ENCODE data around the gene PLET1. TPM values are rescaled to one million over a fixed set of nuclear protein-coding genes. Genes with fewer than 3 reads are reported as not detected.

Gene PLET1
- total and polyA plus RNA-seq, 2 donors (not counting 1 experiment from before 2014, with no cell fraction given), result not detected

- no peak for ATAC-seq (ENCODE audit: low read depth)
- H3K4me2 ChIP-seq (replicated peaks; ENCODE audit: low read depth, low read length, poor library complexity, severe bottlenecking), result no peak overlapping the region
- intact Hi-C loops (cut with micrococcal nuclease), result no loop called here
Measured at GRCh38 chr11:112277941-112278340, 17.3 kb upstream of the PLET1 start.

GRCh38 chr11:112277029-112277428 lies 16.4 kb upstream of the PLET1 start:
- Mint-ChIP-seq H3K27me3 (no peaks in the 10 kb centered on the region), H3K27ac (no peak overlapping the region), H3K4me1 (peaks cover 24% of the 10 kb centered on the region), H3K9me3 (ENCODE audit: insufficient read depth) (no peaks in the 10 kb centered on the region), H3K4me3 (no peak overlapping the region)
- Histone ChIP-seq H3K4me2 (replicated peaks; ENCODE audit: low read depth, low read length, poor library complexity, severe bottlenecking) (no peak overlapping the region), H3K9me3 (ENCODE audit: control extremely low read depth in 1 of 3, control insufficient read depth in 2 of 3, insufficient read depth in 1 of 3, low read length in 2 of 3) (no peaks in the 10 kb centered on the region), H4K20me1 (ENCODE audit: control insufficient read depth, insufficient read depth, low read length, poor library complexity, severe bottlenecking) (no peaks in the 10 kb centered on the region), H3K4me1 (ENCODE audit: control insufficient read depth in 2 of 2, insufficient read depth in 2 of 2, low read length in 2 of 2) (peaks cover 7 to 17% of the 10 kb centered on the region in 2 donors), H3K36me3 (replicated peaks in 1 of 2; ENCODE audit: control extremely low read depth in 1 of 2, control insufficient read depth in 1 of 2, extremely low read depth in 1 of 2, insufficient read depth in 2 of 2, low read length in 1 of 2) (no peaks in the 10 kb centered on the region), H3K9ac (ENCODE audit: low read length) (no peak overlapping the region), H3K4me3 (ENCODE audit: control extremely low read depth in 1 of 5, extremely low read depth in 1 of 5, insufficient read depth in 1 of 5, low read depth in 2 of 5, low read length in 4 of 5) (no peak overlapping the region), H3K27ac (ENCODE audit: low read length in 2 of 2) (no peak overlapping the region), H2AFZ (ENCODE audit: insufficient read depth, low read depth, low read length, poor library complexity, severe bottlenecking) (no peak overlapping the region), H3K27me3 (replicated peaks in 1 of 4; ENCODE audit: control extremely low read depth in 1 of 4, control insufficient read depth in 3 of 4, insufficient read depth in 4 of 4, low read length in 3 of 4) (no peaks in the 10 kb centered on the region), H3K79me2 (ENCODE audit: control insufficient read depth, insufficient read depth, low read length) (no peaks in the 10 kb centered on the region)
- TF ChIP-seq EZH2 (IDR thresholded peaks at IDR 0.05; ENCODE audit: borderline replicate concordance, insufficient read depth, low read depth, low read length, poor library complexity, severe bottlenecking), result no peak
- TF ChIP-seq, protein P1, sequence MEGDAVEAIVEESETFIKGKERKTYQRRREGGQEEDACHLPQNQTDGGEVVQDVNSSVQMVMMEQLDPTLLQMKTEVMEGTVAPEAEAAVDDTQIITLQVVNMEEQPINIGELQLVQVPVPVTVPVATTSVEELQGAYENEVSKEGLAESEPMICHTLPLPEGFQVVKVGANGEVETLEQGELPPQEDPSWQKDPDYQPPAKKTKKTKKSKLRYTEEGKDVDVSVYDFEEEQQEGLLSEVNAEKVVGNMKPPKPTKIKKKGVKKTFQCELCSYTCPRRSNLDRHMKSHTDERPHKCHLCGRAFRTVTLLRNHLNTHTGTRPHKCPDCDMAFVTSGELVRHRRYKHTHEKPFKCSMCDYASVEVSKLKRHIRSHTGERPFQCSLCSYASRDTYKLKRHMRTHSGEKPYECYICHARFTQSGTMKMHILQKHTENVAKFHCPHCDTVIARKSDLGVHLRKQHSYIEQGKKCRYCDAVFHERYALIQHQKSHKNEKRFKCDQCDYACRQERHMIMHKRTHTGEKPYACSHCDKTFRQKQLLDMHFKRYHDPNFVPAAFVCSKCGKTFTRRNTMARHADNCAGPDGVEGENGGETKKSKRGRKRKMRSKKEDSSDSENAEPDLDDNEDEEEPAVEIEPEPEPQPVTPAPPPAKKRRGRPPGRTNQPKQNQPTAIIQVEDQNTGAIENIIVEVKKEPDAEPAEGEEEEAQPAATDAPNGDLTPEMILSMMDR (IDR thresholded peaks at IDR 0.05), result no peak
- ATAC-seq (ENCODE audit: low read depth) (no peak), DNase-seq (no peak)
- 20% methylated on average over 1 of the region's 1 CpG for WGBS (ENCODE audit: insufficient coverage)
- intact Hi-C loops (cut with micrococcal nuclease), result no loop called here
- ChIA-PET POLR2A (no interaction called here), CTCF (interaction anchor here (1.1 to 19.7 kb wide), 4 partner anchors 8 to 163 kb away, joined by 3 to 471 read pairs (median 4); partner anchors contain the start of gene PTS)

More at GRCh38 chr11:112277941-112278340, 17.3 kb upstream of the PLET1 start:
- Histone ChIP-seq H3K79me2 (ENCODE audit: control insufficient read depth, insufficient read depth, low read length) (no peaks in the 10 kb centered on the region), H2AFZ (ENCODE audit: insufficient read depth, low read depth, low read length, poor library complexity, severe bottlenecking) (no peak overlapping the region), H3K27me3 (replicated peaks in 1 of 4; ENCODE audit: control extremely low read depth in 1 of 4, control insufficient read depth in 3 of 4, insufficient read depth in 4 of 4, low read length in 3 of 4) (no peaks in the 10 kb centered on the region), H3K4me3 (ENCODE audit: control extremely low read depth in 1 of 5, extremely low read depth in 1 of 5, insufficient read depth in 1 of 5, low read depth in 2 of 5, low read length in 4 of 5) (no peak overlapping the region), H3K27ac (ENCODE audit: low read length in 2 of 2) (no peak overlapping the region), H3K9me3 (ENCODE audit: control extremely low read depth in 1 of 3, control insufficient read depth in 2 of 3, insufficient read depth in 1 of 3, low read length in 2 of 3) (no peaks in the 10 kb centered on the region), H4K20me1 (ENCODE audit: control insufficient read depth, insufficient read depth, low read length, poor library complexity, severe bottlenecking) (no peaks in the 10 kb centered on the region), H3K9ac (ENCODE audit: low read length) (no peak overlapping the region), H3K4me1 (ENCODE audit: control insufficient read depth in 2 of 2, insufficient read depth in 2 of 2, low read length in 2 of 2) (peaks cover 7 to 15% of the 10 kb centered on the region in 2 donors), H3K36me3 (replicated peaks in 1 of 2; ENCODE audit: control extremely low read depth in 1 of 2, control insufficient read depth in 1 of 2, extremely low read depth in 1 of 2, insufficient read depth in 2 of 2, low read length in 1 of 2) (no peaks in the 10 kb centered on the region)
- H3K4me1 Mint-ChIP-seq, result peaks cover 21% of the 10 kb centered on the region
- no peaks in the 10 kb centered on the region for H3K9me3 Mint-ChIP-seq (ENCODE audit: insufficient read depth)
- no peak for DNase-seq
- CTCF ChIA-PET, result interaction anchor here (0.6 to 19.7 kb wide), 4 partner anchors 13 to 164 kb away, joined by 3 to 471 read pairs (median 15); partner anchors contain the start of gene PTS
- no peak overlapping the region for H3K4me3 Mint-ChIP-seq
- no peak overlapping the region for H3K27ac Mint-ChIP-seq
- no peak for TF ChIP-seq EZH2 (IDR thresholded peaks at IDR 0.05; ENCODE audit: borderline replicate concordance, insufficient read depth, low read depth, low read length, poor library complexity, severe bottlenecking)
- TF ChIP-seq, protein P1 (IDR thresholded peaks at IDR 0.05), result no peak
- H3K27me3 Mint-ChIP-seq, result no peaks in the 10 kb centered on the region
- POLR2A ChIA-PET, result no interaction called here

Measured in B cell (primary cell).